ENCODE results near the gene PLXNB1.

The PLXNB1 gene

GRCh38 chr3:48364840-48365239, 65.0 kb downstream of the PLXNB1 start:
- DNase-seq, result no peak

- DNase-seq, result no peak
Measured at GRCh38 chr3:48361928-48362327, 68.0 kb downstream of the PLXNB1 start.

GRCh38 chr3:48356419-48356818, 73.5 kb downstream of the PLXNB1 start:
- no peak for DNase-seq

- DNase-seq, result no peak
Measured at GRCh38 chr3:48353987-48354386, 75.9 kb downstream of the PLXNB1 start.
